Measurements from ENCODE around the gene SNX17. TPM values are rescaled to one million over a fixed set of nuclear protein-coding genes. Genes with fewer than 3 reads are reported as not detected.

The SNX17 gene
- total and polyA plus RNA-seq, 2 of the 13 experiments (the other 11 are each of a cell fraction or from before 2014, with no cell fraction given) = 75.0 to 109 TPM

GRCh38 chr2:27407798-27408491, 37.5 kb downstream of the SNX17 start (continued):
- TF ChIP-seq MLXIP (CRISPR knock-in tag; IDR thresholded peaks at IDR 0.05; ENCODE audit: borderline replicate concordance) (no peak), ZNF512 (CRISPR knock-in tag; IDR thresholded peaks at IDR 0.05) (no peak), ZC3H13 (CRISPR knock-in tag; IDR thresholded peaks at IDR 0.05) (no peak), ZNF546 (CRISPR knock-in tag; conservative IDR thresholded peaks at IDR 0.05) (no peak), SNAPC4 (CRISPR knock-in tag; IDR thresholded peaks at IDR 0.05) (no peak), TFAP4 (IDR thresholded peaks at IDR 0.05; ENCODE audit: borderline replicate concordance, low read depth) (no peak), ZNF282 (IDR thresholded peaks at IDR 0.05; ENCODE audit: partially characterized antibody) (no peak), SRSF4 (IDR thresholded peaks at IDR 0.05; ENCODE audit: low read depth, low read length, poor library complexity, severe bottlenecking) (no peak), GTF3A (CRISPR knock-in tag; conservative IDR thresholded peaks at IDR 0.05) (no peak), ZMAT3 (CRISPR knock-in tag; conservative IDR thresholded peaks at IDR 0.05) (no peak), ZNF567 (CRISPR knock-in tag; IDR thresholded peaks at IDR 0.05; ENCODE audit: borderline replicate concordance) (no peak), STAT6 (CRISPR knock-in tag; IDR thresholded peaks at IDR 0.05; ENCODE audit: borderline replicate concordance) (peak; percentile 78; the same call in 1 of the 2 replicates), GABPB1 (CRISPR knock-in tag; IDR thresholded peaks at IDR 0.05) (peak; percentile 26), FOXC1 (CRISPR knock-in tag; IDR thresholded peaks at IDR 0.05; ENCODE audit: borderline replicate concordance) (no peak), CC2D1A (CRISPR knock-in tag; IDR thresholded peaks at IDR 0.05) (no peak)

All from HepG2 (cell line).